OCI-M1 (cell line): ENCODE measurements around the gene MAFG.

ENCODE experiments used
- DNase-seq: peaks from one replicate; lab custom pipeline; 2025; lab: John Stamatoyannopoulos, UW

Gene MAFG

DNA sequence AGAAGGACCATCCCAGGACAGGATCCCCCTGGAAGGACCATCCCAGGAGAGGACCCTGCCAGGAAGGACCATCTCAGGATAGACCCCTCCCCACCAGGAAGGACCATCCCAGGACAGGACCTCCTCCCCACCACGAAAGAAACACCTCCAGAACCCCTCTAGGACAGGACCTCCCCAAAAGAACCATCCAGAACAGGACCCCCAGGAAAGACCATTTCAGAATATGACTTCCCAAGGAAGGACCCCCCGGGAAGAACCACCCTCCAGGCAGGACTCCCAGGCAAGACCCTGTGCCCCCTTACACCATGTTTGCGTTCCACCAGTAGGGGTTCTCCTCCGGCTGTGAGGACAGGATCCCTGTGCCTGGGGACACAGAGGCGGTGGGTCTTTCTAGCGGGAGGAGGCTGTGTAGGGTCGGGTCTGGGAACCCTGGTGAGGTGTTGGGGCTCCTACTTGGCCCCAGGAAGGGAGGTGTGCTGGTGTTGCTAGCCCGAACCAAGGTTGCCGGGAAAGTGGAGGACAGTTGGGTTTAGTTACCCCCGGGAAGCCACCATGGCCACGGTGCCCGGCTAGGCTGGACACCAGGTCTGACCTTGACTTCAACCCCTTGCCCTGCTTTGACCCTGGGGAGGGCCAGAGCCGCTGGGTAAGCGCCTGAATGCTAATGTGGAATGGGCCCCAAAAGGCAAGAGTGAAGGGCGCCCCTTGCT, 31.3 kb upstream of the MAFG start:
- no peak for DNase-seq

DNA sequence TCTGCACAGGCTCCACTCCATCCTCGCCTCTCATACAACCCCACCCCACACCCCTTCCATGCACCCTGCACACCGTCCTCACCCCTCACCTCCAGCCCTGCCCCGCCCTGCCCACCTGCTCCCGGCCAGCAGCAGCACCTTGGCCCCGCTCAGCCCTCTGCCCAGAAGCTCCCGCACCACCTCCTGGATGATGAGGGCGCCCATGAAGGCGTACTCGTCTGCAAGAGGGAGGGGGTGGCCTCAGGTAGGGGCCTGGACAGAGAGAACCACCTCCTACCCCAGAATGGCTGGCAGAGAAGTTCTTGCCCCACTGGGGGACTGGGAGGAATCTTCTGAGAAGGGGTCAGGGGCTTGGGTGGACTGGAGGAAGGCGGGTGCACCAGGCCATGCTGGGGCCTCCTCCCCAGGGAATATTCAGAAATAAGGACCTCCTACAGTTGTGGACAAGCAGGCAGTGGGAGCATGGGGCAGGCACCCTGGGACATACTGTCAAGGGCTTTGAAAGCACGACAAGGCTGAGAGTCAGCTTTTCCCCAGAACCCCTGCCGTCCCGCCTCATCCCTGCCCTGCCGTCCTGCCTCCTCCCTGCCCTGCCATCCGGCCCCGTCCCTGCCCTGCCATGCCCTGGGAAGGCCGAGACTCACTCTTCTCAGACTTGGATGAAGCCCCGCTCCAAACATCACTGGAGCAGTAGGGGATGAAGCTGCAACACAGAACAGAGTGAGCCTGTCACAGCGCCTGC, 30.3 kb upstream of the MAFG start:
- DNase-seq: no peak

DNA sequence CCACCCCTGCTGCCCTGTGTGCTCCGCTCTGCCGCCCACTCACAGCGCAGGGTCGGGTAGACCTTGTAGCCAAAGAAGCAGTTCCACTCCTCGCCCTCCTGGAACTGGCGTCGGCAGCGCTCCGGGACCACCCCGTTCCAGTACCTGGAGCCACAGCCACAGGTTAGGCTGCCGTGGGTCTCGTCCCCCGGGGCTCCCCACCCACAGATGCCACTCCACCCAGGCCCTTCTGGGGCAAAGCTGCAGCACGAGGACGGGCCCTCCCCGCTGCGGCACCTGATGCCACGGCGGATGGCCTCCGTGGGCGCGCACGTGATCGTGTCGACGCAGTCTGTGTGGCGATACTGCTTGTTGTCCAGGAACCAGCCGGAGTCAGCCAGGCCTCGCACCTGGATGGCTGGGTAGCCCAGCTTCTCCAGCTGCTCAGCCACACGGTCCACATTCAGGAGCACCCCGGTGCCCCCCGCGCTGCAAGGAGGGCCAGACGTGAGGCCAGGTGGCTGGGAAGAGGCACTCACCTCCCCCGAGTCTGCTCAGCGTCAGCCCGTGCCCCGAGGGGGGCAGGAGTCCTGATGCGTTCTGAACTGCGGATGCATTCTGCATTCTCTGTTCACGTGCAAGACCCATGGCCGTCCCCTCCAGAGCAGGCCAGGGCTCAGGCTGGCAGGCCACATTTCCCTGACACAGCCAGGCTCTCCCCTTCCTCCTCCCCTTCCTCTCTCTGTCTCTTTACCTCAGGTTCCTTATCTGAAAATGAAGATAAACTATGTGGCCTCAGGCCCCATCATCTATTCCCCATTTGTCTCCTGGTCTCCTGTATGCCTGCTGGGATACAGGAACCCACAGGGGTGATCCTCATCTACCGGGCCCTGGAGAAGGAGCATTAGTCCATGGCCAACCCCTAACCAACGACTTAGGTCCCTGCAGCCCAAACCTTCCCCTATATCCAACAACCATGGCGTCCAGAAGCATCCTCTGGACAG, 29.4 kb upstream of the MAFG start:
- DNase-seq: no peak

DNA sequence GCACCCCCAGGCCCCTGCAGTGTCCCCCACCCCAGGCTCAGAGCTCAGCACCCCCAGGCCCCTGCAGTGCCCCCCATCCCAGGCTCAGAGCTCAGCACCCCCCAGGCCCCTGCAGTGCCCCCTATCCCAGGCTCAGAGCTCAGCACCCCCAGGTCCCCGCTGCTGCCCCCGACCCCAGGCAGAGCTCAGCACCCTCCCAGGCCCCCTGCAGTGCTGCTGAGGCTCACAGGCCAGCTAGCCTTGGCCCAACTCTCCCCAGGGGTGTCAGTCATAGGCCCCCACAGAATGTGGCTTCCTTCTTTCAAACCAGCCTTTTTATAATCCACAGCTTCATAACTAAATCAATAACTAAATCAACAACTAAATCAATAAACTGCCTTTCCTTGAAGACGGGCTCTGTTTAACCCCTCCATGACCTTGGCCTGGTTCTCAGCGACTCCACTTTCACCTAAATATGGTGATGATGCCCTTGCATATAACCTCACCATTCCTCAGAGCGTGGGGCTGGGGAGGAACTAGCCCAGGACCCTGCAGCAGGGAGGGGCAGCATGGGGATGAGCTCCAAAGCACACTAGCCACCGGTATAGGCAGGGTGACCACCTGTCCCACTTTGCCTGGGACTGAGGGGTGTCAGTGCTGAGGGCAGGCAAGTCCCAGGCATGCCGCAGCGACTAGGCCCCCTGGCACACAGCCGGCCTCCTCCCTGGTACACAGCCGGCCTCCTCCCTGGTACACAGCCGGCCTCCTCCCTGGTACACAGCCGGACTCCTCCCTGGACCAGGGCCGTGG, 28.4 kb upstream of the MAFG start:
- DNase-seq: no peak

DNA sequence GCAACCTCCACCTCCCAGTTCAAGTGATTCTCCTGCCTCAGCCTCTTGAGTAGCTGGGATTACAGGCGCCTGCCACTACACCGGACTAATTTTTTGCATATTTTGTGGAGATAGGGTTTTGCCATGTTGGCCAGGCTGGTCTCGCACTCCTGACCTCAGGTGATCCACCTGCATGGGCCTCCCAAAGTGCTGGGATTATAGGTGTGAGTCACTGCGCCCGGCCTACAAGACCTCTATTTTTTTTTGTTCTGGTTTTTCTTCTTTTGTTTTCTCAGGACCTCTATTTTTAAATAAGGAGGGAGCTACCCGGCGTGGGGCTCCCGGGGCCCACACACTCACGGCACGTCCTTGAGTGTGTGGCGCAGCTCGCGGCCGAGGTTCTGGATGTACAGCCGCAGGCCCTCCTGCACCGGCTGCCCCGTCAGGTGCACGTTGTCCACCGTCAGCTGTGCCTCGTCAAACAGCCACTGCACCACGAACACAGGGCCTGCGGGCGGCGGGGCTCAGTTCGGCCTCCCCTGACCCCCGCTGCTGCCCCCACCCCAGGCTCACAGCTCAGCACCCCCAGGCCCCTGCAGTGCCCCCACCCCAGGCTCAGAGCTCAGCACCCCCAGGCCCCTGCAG, 27.6 kb upstream of the MAFG start:
- no peak for DNase-seq

DNA sequence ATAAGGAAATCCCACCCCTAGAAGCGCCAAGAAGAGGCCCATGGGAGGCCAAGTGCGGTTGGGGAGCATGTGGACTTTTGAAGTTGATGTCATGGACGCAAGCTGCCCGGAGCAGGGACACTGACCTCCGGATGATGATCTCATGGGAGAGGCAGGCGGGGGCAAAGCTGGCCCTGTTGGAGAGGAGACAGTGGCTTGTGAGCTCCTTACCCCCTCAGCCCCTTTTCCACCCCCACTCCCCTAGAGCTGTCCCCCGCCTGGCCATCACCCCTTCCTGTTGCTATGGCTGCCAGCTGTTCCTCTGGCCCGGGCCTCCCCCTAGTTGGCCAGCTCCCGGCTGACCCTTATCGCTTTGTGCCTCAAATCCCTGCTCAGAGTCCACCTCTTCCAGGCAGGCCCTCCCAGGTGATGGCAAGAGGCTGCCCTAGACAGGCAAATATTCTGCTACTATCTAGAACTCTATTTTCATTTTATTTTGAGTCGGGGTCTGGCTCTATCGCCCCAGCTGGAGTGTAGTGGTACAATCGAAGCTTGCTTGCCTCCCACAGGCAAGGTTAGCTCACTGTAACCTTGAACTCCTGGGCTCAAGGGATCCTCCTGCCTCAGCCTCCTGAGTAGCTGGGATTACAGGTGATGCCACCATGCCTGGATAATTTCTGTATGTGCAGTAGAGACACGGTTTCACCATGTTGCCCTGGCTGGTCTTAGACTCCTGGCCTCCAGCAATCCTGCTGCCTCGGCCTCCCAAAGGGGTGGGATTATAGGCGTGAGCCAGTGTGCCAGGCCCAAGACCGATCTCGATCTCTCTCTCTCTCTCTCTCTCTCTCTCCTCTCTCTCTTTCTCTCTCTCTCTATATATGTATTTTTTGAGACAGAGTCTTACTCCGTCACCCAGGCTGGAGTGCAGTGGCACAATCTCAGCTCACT, 26.9 kb upstream of the MAFG start:
- DNase-seq: no peak

DNA sequence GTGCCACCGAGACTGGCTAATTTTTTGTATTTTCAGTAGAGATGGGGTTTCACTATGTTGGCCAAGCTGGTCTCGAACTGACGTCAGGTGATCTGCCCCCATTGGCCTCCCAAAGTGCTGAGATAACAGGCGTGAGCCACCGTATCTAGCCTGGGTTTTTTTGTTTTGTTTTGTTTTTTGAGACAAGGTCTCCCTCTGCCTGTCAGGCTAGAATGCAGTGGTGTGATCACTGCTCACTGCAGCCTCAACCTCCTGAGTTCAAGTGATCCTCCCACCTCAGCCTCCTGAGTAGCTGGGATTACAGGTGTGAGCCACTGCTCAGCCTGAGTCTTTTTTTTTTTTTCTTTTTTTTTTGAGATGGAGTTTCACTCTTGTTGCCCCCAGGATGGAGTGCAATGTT, 25.9 kb upstream of the MAFG start:
- peak; percentile 32 for DNase-seq

DNA sequence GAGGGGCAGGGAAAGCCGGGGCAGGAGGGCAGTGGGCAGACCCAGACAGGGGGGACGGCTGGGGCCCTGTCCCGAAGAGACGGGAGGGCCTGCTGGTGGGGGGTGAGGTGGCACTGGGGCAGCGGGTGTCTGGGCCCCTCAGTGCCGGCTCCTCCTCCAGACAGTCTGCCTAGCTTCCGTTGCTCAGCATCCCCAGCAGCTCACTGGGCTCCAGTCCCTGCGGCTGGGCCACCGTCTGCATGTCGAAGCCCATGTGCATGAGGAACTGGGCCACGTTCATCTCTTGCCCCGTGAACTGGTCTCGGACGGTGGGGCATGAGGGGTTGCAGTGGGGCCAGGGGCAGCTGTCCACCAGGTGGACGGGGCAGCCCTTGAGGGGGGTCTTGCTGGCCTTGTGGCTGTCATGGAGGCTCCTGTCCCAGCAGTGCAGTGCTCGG, 25.3 kb upstream of the MAFG start:
- DNase-seq: no peak

DNA sequence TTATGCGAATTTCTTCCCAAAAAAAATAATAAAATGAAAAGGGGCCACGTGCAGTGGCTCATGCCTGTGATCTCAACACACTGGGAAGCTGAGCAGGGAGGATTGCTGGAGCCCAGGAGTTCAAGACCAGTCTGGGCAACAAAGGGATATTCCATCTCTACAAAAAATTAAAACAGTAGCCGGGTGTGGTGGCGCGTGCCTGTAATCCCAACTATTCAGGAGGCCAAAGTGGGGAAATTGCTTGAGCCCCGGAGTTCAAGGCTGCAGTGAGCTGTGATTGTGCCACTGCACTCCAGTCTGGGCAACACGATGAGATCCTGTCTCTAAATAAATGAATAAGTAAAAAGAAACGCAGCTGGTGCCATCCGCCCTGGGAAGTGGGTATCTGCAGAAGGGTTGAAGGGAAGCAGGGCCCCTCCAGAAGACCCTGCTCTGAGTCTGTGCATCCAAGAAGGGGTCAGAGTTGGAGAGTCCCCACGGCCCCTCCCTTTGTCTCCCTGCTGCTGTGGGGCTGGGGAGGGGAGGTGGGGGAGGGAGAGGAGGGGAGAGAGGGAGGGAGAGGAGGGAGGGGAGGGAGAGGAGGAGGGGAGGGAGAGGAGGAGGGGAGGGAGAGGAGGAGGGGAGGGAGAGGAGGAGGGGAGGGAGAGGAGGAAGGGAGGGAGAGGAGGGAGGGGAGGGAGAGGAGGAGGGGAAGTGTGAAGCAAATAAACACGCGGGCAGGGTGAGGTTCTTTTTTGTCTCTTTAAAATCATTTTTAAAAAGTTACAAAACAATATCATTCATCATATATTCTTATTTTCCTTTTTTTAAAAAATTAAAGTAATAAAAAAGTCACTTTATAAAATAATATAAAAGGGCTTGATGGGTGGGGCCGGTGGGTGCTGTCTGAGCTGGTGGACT, 24.5 kb upstream of the MAFG start:
- no peak for DNase-seq

DNA sequence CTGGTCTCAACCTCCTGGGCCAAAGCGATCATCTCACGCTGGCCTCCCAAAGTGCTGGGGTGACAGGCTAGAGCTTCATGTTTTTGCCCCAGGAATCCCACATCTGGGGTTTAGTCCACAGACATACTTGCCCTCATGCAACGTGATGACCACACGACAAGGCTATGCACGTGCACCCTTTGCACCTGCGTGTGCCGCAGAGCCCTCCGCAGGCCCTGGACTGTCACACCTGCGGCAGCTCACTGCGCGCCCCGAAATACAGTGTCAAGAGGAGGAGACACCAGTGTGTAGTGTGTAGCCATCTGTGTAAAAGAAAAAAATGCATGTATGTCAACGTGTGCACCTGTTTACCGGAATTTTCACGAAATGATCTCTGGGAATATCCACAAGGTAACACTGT, 23.0 kb upstream of the MAFG start:
- DNase-seq: no peak

DNA sequence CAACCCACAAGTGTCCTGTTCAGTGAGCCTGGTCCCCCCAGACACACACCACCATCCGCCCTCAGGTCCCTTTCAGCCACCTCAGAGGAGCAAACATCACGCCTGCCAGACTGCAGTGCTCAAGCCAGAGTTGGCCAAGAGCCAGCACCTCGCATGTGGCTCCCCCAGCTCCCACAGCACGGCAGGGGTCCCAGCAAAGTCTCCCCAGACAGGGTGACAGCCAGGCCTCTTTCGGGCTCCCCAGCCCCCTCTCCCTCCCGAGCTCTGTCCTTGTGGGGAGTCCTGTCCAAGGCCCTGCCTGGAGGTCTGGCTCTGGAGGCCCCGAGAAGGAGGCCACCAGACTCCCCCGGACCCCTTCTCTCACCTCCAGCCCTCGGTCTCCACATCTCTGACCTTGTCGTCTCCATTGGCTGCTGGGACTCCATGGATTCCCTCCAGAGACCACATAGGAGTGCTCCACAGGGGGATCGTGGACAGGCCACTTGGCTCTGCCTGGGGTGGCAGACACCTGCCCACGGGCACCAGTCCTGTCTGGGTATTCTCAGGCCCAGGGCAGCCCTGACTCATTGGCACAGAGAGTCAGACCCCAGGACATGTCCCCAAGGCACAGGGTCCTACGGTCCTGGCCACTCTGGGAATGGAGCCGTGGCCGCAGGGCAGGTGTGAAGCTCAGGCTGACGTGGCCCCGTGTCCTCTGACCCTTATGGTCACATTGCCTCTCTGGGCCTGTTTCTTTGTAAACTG, 21.3 kb upstream of the MAFG start:
- no peak for DNase-seq

DNA sequence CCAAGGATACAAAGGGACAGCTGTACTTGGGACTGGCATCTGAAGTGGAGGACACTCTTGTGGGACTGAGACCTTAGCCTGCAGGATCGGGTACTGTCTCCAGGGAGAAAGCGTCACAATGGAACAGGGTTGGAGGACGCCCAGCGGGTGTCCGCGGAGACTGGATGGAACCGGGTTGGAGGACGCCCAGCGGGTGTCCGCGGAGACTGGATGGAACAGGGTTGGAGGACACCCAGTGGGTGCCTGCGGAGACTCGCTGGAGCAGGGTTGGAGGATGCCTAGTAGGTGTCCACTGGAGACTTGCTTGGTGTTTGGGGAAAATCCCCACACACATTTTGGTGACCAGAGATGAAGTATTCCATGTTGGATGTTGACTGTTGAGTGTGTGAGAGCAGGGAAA, 19.7 kb upstream of the MAFG start, which contains the start of gene MYADML2:
TSS of gene MYADML2 (minus strand) at position 45 of the 400 bp plus-strand sequence. CDS start 5,492 bp downstream, outside the sequence.
- DNase-seq: no peak

DNA sequence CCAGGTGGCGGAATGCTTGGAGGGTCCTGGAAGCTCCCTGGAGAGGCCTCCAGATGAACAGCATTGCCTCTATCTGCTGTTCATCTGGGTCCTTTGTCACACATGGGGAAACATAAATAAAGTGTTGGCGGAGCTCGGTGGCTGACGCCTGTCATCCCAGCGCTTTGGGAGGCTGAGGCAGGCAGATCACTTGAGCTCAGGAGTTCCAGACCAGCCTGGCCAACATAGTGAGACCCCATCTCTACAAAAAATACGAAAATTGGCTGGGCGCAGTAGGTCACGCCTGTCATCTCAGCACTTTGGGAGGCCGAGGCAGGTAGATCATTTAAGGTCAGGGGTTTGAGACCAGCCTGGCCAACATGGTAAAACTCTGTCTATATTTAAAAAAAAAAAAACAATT, 17.3 kb upstream of the MAFG start:
- DNase-seq: no peak

DNA sequence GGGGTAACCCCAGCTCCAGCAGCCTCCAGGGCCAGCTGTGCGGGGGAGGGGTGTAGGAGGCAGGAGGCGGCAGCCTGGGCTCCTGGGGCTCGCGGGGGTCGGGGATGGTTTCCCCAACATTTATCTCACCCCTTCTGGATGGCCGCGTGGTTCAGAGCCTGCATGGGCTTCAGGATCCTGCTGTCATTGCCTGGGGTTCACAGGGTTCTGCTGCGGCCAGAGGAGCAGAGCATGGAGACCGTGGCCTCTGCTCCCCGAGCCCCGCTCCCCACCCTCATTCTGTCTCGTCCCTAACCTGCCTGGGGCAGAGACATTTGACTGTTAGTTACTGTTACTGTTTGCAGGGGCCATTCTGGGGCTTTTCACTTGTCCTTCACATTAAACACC, 14.6 kb upstream of the MAFG start:
- DNase-seq: no peak

DNA sequence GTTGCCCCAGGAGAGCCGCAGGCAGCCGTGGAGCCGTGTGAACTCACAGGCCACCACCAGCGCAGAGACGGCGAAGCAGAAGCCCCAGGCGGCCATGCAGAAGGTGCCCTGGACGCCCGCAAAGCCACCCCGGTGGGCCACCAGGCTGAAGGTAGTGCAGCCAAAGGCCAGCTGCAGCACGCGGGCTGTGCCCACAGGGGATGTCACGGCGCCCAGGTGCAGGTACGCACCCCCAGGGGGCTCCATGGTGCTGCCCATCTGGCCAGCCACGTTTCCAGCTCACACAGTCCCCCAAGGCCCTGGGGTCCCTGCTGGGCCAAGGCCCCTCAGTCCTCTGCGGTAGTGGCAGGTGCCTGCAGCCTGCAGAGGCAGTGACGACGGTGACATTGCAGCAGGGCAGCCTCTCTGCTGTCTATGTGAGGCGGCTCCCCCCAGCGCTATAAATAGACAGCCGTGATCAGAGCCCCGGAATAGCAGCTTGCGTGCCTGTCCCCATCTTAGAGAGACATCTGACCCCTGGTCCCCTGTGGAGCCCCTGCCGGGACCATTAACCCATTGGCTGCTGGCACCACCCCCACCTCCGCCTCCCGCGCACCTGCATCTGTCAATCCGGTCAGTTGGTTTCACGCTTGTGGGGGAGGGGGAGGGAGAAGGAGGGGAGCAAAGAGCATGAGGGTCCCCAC, 14.1 kb upstream of the MAFG start:
- no peak for DNase-seq

DNA sequence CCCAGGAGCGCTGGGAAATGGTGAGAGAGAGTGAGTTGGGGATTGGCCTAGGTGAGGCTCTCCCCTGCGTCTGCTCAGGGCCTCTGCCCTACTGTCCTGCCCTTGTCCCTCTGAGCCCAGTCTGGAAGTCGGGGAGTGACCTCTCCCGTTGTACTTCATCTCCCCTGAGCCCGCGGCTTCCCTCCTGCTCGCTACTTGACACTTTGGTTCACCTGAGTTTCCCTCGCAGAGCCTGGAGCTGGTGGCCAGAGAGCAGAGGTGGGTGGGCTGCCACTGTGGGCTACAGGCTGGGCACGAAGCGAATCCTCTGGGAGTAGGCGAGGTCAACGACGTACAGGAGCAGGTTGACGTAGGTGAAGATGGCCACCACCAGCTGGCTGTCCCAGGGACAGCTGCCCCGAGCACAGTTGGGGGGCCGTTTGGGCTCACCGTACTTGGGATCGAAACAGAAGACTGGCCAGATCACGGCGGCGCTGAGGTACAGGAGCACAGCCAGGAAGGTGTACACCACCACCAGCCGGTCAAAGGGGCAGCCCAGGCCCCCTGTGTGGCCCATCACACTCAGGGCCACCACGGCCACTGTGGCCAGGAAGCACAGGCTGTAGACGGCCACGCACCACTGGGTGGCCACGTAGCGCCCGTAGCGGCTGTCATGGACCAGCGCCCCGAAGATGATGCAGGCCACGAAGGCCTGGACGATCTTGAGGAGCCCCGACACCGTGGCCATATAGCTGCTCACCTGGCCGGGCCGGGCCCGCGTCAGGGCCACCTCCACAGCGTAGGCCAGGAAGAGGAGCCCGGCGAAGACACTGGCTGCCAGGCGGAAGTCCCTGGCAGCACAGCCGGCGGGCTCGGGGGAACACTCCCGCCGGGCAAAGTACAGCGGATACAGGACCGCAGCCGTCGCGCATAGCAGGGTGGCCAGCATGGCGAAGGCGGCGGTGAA, 13.3 kb upstream of the MAFG start:
- DNase-seq: no peak
